Lower leg skin (tissue), 3 donors: Measurements from ENCODE around the gene PACS1.

Experiments used
- CTCF ChIP-seq, 3 donors: fragments of 450-650 bp; IDR thresholded peaks; one replicate each; pipeline ENCODE4 v1.5.1; 2016; ENCODE audit warnings: antibody characterized with exemption in 3 of 3, mild to moderate bottlenecking in 3 of 3, moderate library complexity in 2 of 3
- POLR2A ChIP-seq, 2 donors: fragments of 450-650 bp; IDR thresholded peaks; one replicate each; pipeline ENCODE4 v1.6.1; 2016 to 2017; ENCODE audit warnings: antibody characterized with exemption in 2 of 2, mild to moderate bottlenecking in 1 of 2, moderate library complexity in 1 of 2

GRCh38 chr11:66071381-66071801, 1.3 kb downstream of the PACS1 start:
- no peak for TF ChIP-seq CTCF (IDR thresholded peaks at IDR 0.05)
- TF ChIP-seq POLR2A (IDR thresholded peaks at IDR 0.05), result no peak
